Measurements from ENCODE around the gene NUP98.

Gene NUP98

GRCh38 chr11:3627291-3627690 lies 170.1 kb downstream of the NUP98 start:
- TF ChIP-seq TAF1 (IDR thresholded peaks at IDR 0.05; ENCODE audit: low read depth), result no peak
- no peak for TF ChIP-seq MAX (IDR thresholded peaks at IDR 0.05)
- no peak for TF ChIP-seq USF1 (IDR thresholded peaks at IDR 0.05)
- TF ChIP-seq RAD21 (IDR thresholded peaks at IDR 0.05; ENCODE audit: low read depth), result no peak
- TF ChIP-seq REST (IDR thresholded peaks at IDR 0.05; ENCODE audit: low read depth), result no peak
- no peak for TF ChIP-seq EP300 (IDR thresholded peaks at IDR 0.05; ENCODE audit: borderline replicate concordance)
- TF ChIP-seq TEAD4 (IDR thresholded peaks at IDR 0.05), result no peak
- no peak for TF ChIP-seq FOXM1 (IDR thresholded peaks at IDR 0.05; ENCODE audit: borderline replicate concordance, low read depth)
- no peak for TF ChIP-seq NFIC (IDR thresholded peaks at IDR 0.05)
- TF ChIP-seq CREB1 (IDR thresholded peaks at IDR 0.05; ENCODE audit: low read depth), result no peak
- TF ChIP-seq TCF12 (IDR thresholded peaks at IDR 0.05; ENCODE audit: low read depth), result no peak
- TF ChIP-seq ZBTB7A (IDR thresholded peaks at IDR 0.05; ENCODE audit: low read depth), result no peak
- TF ChIP-seq YY1 (IDR thresholded peaks at IDR 0.05; ENCODE audit: low read depth), result no peak
- TF ChIP-seq EGR1 (IDR thresholded peaks at IDR 0.05), result no peak
- TF ChIP-seq CEBPB (IDR thresholded peaks at IDR 0.05), result no peak

- TF ChIP-seq FOXM1 (IDR thresholded peaks at IDR 0.05; ENCODE audit: borderline replicate concordance, low read depth), result no peak
- no peak for TF ChIP-seq NFIC (IDR thresholded peaks at IDR 0.05)
- no peak for TF ChIP-seq USF1 (IDR thresholded peaks at IDR 0.05)
- no peak for TF ChIP-seq ZBTB7A (IDR thresholded peaks at IDR 0.05; ENCODE audit: low read depth)
- no peak for TF ChIP-seq EGR1 (IDR thresholded peaks at IDR 0.05)
- no peak for TF ChIP-seq MAX (IDR thresholded peaks at IDR 0.05)
- no peak for TF ChIP-seq RAD21 (IDR thresholded peaks at IDR 0.05; ENCODE audit: low read depth)
- no peak for TF ChIP-seq CREB1 (IDR thresholded peaks at IDR 0.05; ENCODE audit: low read depth)
- no peak for TF ChIP-seq CEBPB (IDR thresholded peaks at IDR 0.05)
- no peak for TF ChIP-seq YY1 (IDR thresholded peaks at IDR 0.05; ENCODE audit: low read depth)
- TF ChIP-seq TEAD4 (IDR thresholded peaks at IDR 0.05), result no peak
Measured at GRCh38 chr11:3626250-3626960, 170.9 kb downstream of the NUP98 start.

Data from Ishikawa (cell line).